Activated CD8-positive, alpha-beta T cell treated with anti-CD3 and anti-CD28 coated beads for 36 hours (primary cell): ENCODE measurements around the gene GATD1. TPM values are rescaled to one million over a fixed set of nuclear protein-coding genes. Genes with fewer than 3 reads are reported as not detected.

Experiments
- ATAC-seq: fragments of 200-7000 bp; cut with Tn5 transposase; one replicate; pipeline ENCODE4 v1.10.0; 2021; ENCODE audit warnings: mild to moderate bottlenecking, moderate library complexity
- CTCF ChIA-PET: fragments of 350-600 bp; sonication (Branson Sonifier 250); formaldehyde crosslinking; loops from one replicate; lab custom pipeline; 2021; ENCODE audit warnings: antibody characterized with exemption; lab: Charles Lee
- POLR2A ChIA-PET: fragments of 350-600 bp; sonication (Branson Sonifier 250); formaldehyde crosslinking; loops from one replicate; lab custom pipeline; 2021; ENCODE audit warnings: antibody characterized with exemption; lab: Charles Lee
- DNase-seq: peaks from one replicate; pipeline ENCODE4 v3.0.0-alpha.2; 2020
- H3K27ac Mint-ChIP-seq: one replicate; pipeline ENCODE4 v1.8.0; 2021; ENCODE audit warnings: mild to moderate bottlenecking, mixed read lengths
- H3K27me3 Mint-ChIP-seq: one replicate; pipeline ENCODE4 v1.8.0; 2021; ENCODE audit warnings: mixed read lengths
- H3K36me3 Mint-ChIP-seq: one replicate; pipeline ENCODE4 v1.8.0; 2021; ENCODE audit warnings: low read depth, mixed read lengths
- H3K4me1 Mint-ChIP-seq: one replicate; pipeline ENCODE4 v1.8.0; 2021; ENCODE audit warnings: low read depth, mixed read lengths
- H3K4me3 Mint-ChIP-seq: one replicate; pipeline ENCODE4 v1.8.0; 2021; ENCODE audit warnings: mild to moderate bottlenecking, moderate library complexity, mixed read lengths
- H3K9me3 Mint-ChIP-seq: one replicate; pipeline ENCODE4 v1.8.0; 2021; ENCODE audit warnings: mixed read lengths
- CTCF ChIP-seq: fragments of 200-600 bp; IDR thresholded peaks from one replicate; pipeline ENCODE4 v1.8.0; 2022; ENCODE audit warnings: antibody characterized with exemption, mild to moderate bottlenecking
- intact Hi-C: fragments of 100-400 bp; cut with micrococcal nuclease; formaldehyde crosslinking; loops from one replicate; pipeline ENCODE4 v1.10.0; 2022
- total RNA-seq, 2 experiments: library from RNA; stranded (reverse); gene quantifications; one replicate each; pipeline ENCODE4 v1.2.3, GENCODE V29; 2021

Gene GATD1
- total RNA-seq, 2 experiments from 2014 or later: 45.8 to 48.8 TPM

- intact Hi-C loops: no loop called here
- no peak for TF ChIP-seq CTCF
- Mint-ChIP-seq H3K9me3 (no peaks in the 10 kb centered on the region), H3K36me3 (peaks cover 24% of the 10 kb centered on the region), H3K27ac (no peak overlapping the region), H3K4me3 (no peak overlapping the region), H3K27me3 (no peaks in the 10 kb centered on the region), H3K4me1 (peaks cover 10% of the 10 kb centered on the region)
- ChIA-PET CTCF (no interaction called here), POLR2A (interaction anchor here (0.7 to 1.5 kb wide), 3 partner anchors 20 to 36 kb away, joined by 3 to 4 read pairs (median 3); partner anchors contain the start of gene CEND1)
- ATAC-seq (no peak), DNase-seq (no peak)
These were observed 7.2 kb downstream of the GATD1 start for GRCh38 chr11:769887-770641.

GRCh38 chr11:767238-767637, 10.0 kb downstream of the GATD1 start:
- H3K4me3 Mint-ChIP-seq: no peak overlapping the region

GRCh38 chr11:766936-767210, 10.4 kb downstream of the GATD1 start:
- Mint-ChIP-seq H3K4me1 (peaks cover 8% of the 10 kb centered on the region), H3K27me3 (no peaks in the 10 kb centered on the region), H3K4me3 (no peak overlapping the region), H3K36me3 (peaks cover 31% of the 10 kb centered on the region), H3K27ac (no peak overlapping the region), H3K9me3 (no peaks in the 10 kb centered on the region)
- POLR2A ChIA-PET: interaction anchor here (1.1 to 2.9 kb wide), 3 partner anchors 8 to 10 kb away, joined by 3 to 9 read pairs (median 5); no protein-coding TSS in a partner anchor
- no peak for TF ChIP-seq CTCF
- intact Hi-C loops: no loop called here
- ATAC-seq: no peak
- no peak for DNase-seq
- CTCF ChIA-PET: interaction anchor here (1.4 to 1.5 kb wide), 3 partner anchors 39 to 212 kb away, joined by 3 to 7 read pairs (median 5); no protein-coding TSS in a partner anchor

More at GRCh38 chr11:767238-767637, 10.0 kb downstream of the GATD1 start:
- ChIA-PET CTCF (interaction anchor here (1.4 kb wide), 1 partner anchor 213 kb away, joined by 3 read pairs; no protein-coding TSS in a partner anchor), POLR2A (interaction anchor here (1.1 to 2.9 kb wide), 2 partner anchors 8 to 9 kb away, joined by 3 to 9 read pairs; no protein-coding TSS in a partner anchor)
- ATAC-seq (no peak), DNase-seq (no peak)
- H3K27ac Mint-ChIP-seq: no peak overlapping the region
- intact Hi-C loops: no loop called here
- no peaks in the 10 kb centered on the region for H3K9me3 Mint-ChIP-seq
- no peaks in the 10 kb centered on the region for H3K27me3 Mint-ChIP-seq
- peaks cover 8% of the 10 kb centered on the region for H3K4me1 Mint-ChIP-seq
- no peak for TF ChIP-seq CTCF
- H3K36me3 Mint-ChIP-seq: peaks cover 29% of the 10 kb centered on the region

GRCh38 chr11:766106-766935, 11.0 kb downstream of the GATD1 start:
- no peak overlapping the region for H3K4me3 Mint-ChIP-seq
- ATAC-seq: no peak
- POLR2A ChIA-PET: interaction anchor here (1.1 to 2.9 kb wide), 3 partner anchors 8 to 10 kb away, joined by 3 to 9 read pairs (median 5); no protein-coding TSS in a partner anchor
- no peak for TF ChIP-seq CTCF
- H3K36me3 Mint-ChIP-seq: peaks cover 31% of the 10 kb centered on the region
- DNase-seq: no peak
- H3K27me3 Mint-ChIP-seq: no peaks in the 10 kb centered on the region
- H3K27ac Mint-ChIP-seq: peak overlapping the region; percentile 24
- CTCF ChIA-PET: interaction anchor here (1.0 to 1.5 kb wide), 7 partner anchors 9 to 212 kb away, joined by 3 to 7 read pairs (median 4); no protein-coding TSS in a partner anchor
- peaks cover 8% of the 10 kb centered on the region for H3K4me1 Mint-ChIP-seq
- no peaks in the 10 kb centered on the region for H3K9me3 Mint-ChIP-seq
- intact Hi-C loops: no loop called here
